Measurements from ENCODE around the gene ZNF532.

The ZNF532 gene

DNA sequence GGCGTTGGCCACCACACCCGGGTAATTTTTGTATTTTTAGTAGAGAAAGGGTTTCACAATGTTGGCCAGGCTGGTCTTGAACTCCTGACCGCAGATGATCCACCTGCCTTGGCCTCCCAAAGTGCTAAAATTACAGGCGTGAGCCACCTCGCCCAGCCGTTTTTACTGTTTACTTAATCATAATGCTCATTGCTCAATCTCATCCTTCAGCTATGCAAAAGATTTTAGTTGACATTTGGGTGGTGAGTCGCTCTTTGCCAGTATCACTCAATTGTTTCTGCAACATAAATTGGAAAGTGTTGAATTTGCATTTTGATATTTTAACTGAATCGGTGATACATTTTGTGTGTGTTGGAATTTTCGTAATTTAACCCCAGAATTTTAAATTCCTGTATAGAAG lies 7.8 kb upstream of the ZNF532 start:
- peak in 1 of 2 experiments; percentile 15 for DNase-seq (ENCODE audit: low read depth in 1 of 2, low spot score in 1 of 2)
- Histone ChIP-seq H3K4me3 (replicated peaks; ENCODE audit: insufficient read depth, low read length) (no peak overlapping the region), H3K27ac (replicated peaks) (no peak overlapping the region), H3K27me3 (ENCODE audit: insufficient read depth, poor library complexity, severe bottlenecking) (peaks cover 23% of the 10 kb centered on the region)
- TF ChIP-seq SPI1 (IDR thresholded peaks at IDR 0.05; ENCODE audit: borderline replicate concordance, low read depth) = no peak
- TF ChIP-seq, protein P1, sequence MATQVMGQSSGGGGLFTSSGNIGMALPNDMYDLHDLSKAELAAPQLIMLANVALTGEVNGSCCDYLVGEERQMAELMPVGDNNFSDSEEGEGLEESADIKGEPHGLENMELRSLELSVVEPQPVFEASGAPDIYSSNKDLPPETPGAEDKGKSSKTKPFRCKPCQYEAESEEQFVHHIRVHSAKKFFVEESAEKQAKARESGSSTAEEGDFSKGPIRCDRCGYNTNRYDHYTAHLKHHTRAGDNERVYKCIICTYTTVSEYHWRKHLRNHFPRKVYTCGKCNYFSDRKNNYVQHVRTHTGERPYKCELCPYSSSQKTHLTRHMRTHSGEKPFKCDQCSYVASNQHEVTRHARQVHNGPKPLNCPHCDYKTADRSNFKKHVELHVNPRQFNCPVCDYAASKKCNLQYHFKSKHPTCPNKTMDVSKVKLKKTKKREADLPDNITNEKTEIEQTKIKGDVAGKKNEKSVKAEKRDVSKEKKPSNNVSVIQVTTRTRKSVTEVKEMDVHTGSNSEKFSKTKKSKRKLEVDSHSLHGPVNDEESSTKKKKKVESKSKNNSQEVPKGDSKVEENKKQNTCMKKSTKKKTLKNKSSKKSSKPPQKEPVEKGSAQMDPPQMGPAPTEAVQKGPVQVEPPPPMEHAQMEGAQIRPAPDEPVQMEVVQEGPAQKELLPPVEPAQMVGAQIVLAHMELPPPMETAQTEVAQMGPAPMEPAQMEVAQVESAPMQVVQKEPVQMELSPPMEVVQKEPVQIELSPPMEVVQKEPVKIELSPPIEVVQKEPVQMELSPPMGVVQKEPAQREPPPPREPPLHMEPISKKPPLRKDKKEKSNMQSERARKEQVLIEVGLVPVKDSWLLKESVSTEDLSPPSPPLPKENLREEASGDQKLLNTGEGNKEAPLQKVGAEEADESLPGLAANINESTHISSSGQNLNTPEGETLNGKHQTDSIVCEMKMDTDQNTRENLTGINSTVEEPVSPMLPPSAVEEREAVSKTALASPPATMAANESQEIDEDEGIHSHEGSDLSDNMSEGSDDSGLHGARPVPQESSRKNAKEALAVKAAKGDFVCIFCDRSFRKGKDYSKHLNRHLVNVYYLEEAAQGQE (IDR thresholded peaks at IDR 0.05; ENCODE audit: insufficient replicate concordance, low read depth) = no peak
- TF ChIP-seq, protein P2, sequence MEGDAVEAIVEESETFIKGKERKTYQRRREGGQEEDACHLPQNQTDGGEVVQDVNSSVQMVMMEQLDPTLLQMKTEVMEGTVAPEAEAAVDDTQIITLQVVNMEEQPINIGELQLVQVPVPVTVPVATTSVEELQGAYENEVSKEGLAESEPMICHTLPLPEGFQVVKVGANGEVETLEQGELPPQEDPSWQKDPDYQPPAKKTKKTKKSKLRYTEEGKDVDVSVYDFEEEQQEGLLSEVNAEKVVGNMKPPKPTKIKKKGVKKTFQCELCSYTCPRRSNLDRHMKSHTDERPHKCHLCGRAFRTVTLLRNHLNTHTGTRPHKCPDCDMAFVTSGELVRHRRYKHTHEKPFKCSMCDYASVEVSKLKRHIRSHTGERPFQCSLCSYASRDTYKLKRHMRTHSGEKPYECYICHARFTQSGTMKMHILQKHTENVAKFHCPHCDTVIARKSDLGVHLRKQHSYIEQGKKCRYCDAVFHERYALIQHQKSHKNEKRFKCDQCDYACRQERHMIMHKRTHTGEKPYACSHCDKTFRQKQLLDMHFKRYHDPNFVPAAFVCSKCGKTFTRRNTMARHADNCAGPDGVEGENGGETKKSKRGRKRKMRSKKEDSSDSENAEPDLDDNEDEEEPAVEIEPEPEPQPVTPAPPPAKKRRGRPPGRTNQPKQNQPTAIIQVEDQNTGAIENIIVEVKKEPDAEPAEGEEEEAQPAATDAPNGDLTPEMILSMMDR (IDR thresholded peaks at IDR 0.05; ENCODE audit: insufficient read depth, low read length) = no peak
- no peak for TF ChIP-seq GABPA (IDR thresholded peaks at IDR 0.05; ENCODE audit: low read depth)
- no peak for TF ChIP-seq POLR2AphosphoS5 (IDR thresholded peaks at IDR 0.05; ENCODE audit: low read depth)

DNA sequence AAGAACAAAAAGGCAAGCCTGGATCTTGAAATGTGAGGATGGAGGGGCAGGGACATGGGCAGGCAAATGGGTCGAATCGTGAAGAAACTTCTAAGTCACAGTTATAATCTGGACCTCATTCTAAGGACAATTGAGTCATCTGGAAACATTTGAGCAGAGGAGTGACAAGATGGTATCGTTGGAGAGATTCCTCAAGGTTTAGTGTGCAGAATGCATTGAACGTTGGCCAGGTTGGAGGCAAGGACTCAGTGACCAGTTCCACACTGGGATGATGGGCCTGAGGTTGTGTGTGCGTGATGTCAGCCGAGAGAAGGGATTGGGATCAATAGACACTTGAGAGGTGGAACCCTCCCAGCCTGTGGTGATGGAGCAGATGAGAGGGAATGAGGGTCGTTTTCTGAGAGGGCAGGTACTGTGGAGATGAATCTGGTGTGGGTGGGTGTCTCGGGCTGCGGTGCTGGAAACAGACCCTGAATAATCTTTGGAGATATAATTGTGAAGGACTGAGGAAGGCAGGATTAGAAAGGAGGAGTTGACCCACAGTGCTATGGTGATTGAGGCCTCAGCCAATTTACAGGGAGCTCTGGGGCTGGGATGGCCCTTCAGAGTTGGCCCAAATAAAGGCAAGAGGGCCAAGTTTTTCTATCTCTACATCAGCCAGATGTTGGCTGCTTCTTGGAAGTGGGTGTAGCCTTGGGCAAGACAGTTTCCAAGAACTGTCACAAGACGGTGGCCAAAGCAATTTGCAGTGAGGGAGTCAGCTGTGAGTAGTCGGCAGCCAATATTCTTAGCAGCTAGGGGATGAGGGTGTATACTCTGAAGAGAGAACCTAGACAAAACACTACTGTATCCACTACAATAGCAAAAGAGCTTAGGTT lies 5.8 kb upstream of the ZNF532 start:
- no peak overlapping the region for H3K4me3 ChIP-seq (replicated peaks; ENCODE audit: insufficient read depth, low read length)
- no peak overlapping the region for H3K27ac ChIP-seq (replicated peaks)
- DNase-seq (ENCODE audit: low read depth in 1 of 2, low spot score in 1 of 2) = no peak
- peaks cover 33% of the 10 kb centered on the region for H3K27me3 ChIP-seq (ENCODE audit: insufficient read depth, poor library complexity, severe bottlenecking)
- TF ChIP-seq, protein P2 (IDR thresholded peaks at IDR 0.05; ENCODE audit: insufficient read depth, low read length) = no peak
- TF ChIP-seq POLR2AphosphoS5 (IDR thresholded peaks at IDR 0.05; ENCODE audit: low read depth) = no peak
- TF ChIP-seq, protein P1 (IDR thresholded peaks at IDR 0.05; ENCODE audit: insufficient replicate concordance, low read depth) = no peak
- no peak for TF ChIP-seq SPI1 (IDR thresholded peaks at IDR 0.05; ENCODE audit: borderline replicate concordance, low read depth)
- TF ChIP-seq GABPA (IDR thresholded peaks at IDR 0.05; ENCODE audit: low read depth) = no peak

DNA sequence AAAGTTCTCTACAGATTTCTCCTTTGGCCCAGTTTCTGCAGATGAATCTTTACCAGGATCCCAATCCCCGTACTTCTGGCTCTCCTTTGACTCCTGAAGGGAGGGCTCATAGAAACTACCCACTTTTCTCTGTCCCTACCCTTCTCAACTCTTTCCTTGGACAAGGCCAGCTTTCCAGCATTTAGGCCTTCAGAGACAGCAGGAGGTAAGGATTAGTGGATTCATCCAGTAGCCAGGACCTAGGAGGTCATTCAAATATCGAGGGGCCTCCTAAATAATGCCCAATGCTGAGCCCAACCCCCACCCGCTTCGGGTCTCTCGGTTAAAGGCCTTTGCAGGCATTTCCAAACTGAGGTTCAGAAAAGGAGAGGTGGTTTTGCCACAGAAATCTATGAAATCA lies 4.8 kb upstream of the ZNF532 start:
- Histone ChIP-seq H3K27ac (replicated peaks) (no peak overlapping the region), H3K4me3 (replicated peaks; ENCODE audit: insufficient read depth, low read length) (no peak overlapping the region), H3K27me3 (ENCODE audit: insufficient read depth, poor library complexity, severe bottlenecking) (peaks cover 40% of the 10 kb centered on the region)
- TF ChIP-seq, protein P1 (IDR thresholded peaks at IDR 0.05; ENCODE audit: insufficient replicate concordance, low read depth) = no peak
- TF ChIP-seq POLR2AphosphoS5 (IDR thresholded peaks at IDR 0.05; ENCODE audit: low read depth) = no peak
- DNase-seq (ENCODE audit: low read depth in 1 of 2, low spot score in 1 of 2) = no peak

Measured in HL-60 (cell line).